IMR-90 (cell line): ENCODE measurements around the gene RAP1GAP2. TPM values are rescaled to one million over a fixed set of nuclear protein-coding genes. Genes with fewer than 3 reads are reported as not detected.

ENCODE experiments used
- ATAC-seq: fragments of 200-7000 bp; cut with Tn5 transposase; 2 replicates; pipeline ENCODE4 v1.9.1; 2020; ENCODE audit warnings: low read depth, mild to moderate bottlenecking, moderate library complexity
- BruUV-seq: library from RNA; stranded (reverse); fragments of 400-500 nt; replicated peaks from 2 replicates; lab custom pipeline; 2021; lab: Mats Ljungman, UMichigan
- CTCF ChIA-PET: fragments of 300-600 bp; formaldehyde crosslinking; extraction: SDS; loops from one replicate; lab custom pipeline; 2021; ENCODE audit warnings: antibody characterized with exemption; lab: Yijun Ruan, JAX
- POLR2A ChIA-PET: fragments of 300-600 bp; sonication (Branson Sonifier 250); formaldehyde crosslinking; loops from one replicate; lab custom pipeline; 2022; ENCODE audit warnings: antibody characterized with exemption; ENCODE audit not compliant: unreplicated experiment; lab: Charles Lee
- DNase-seq: peaks from one replicate; pipeline ENCODE4 v3.0.0; 2013
- H2AFZ ChIP-seq: replicated peaks from 2 replicates; pipeline ENCODE3; 2013; ENCODE audit warnings: low read length, mild to moderate bottlenecking; ENCODE audit not compliant: poor library complexity
- H2AK5ac ChIP-seq: 2 replicates; pipeline ENCODE4 v1.6.1; 2013; ENCODE audit warnings: low read depth, low read length, inconsistent platforms
- H2AK9ac ChIP-seq: replicated peaks from 2 replicates; pipeline ENCODE3; 2013; ENCODE audit warnings: mild to moderate bottlenecking, low read depth, low read length, moderate library complexity; ENCODE audit not compliant: poor library complexity
- H2BK120ac ChIP-seq: 2 replicates; pipeline ENCODE4 v1.6.1; 2013; ENCODE audit warnings: low read depth, low read length, inconsistent platforms
- H2BK15ac ChIP-seq: 3 replicates; pipeline ENCODE4 v1.6.1; 2013; ENCODE audit warnings: low read depth, low read length, inconsistent platforms
- H2BK20ac ChIP-seq: 2 replicates; pipeline ENCODE4 v1.6.1; 2013; ENCODE audit warnings: low read depth, mild to moderate bottlenecking, inconsistent platforms, low read length, moderate library complexity
- H2BK5ac ChIP-seq: 2 replicates; pipeline ENCODE4 v1.6.1; 2013; ENCODE audit warnings: mild to moderate bottlenecking, low read depth, low read length, inconsistent platforms; ENCODE audit not compliant: poor library complexity, severe bottlenecking
- H3K14ac ChIP-seq: replicated peaks from 2 replicates; pipeline ENCODE4 v1.6.1; 2013; ENCODE audit warnings: low read depth, low read length, inconsistent platforms
- H3K18ac ChIP-seq: 2 replicates; pipeline ENCODE4 v1.6.1; 2013; ENCODE audit warnings: low read depth, low read length, control low read depth
- H3K23ac ChIP-seq: 2 replicates; pipeline ENCODE4 v1.6.1; 2013; ENCODE audit warnings: low read depth, low read length, inconsistent platforms
- H3K27ac ChIP-seq: 2 replicates; pipeline ENCODE4 v1.5.1; 2013; ENCODE audit warnings: mild to moderate bottlenecking, control low read depth, low read length; ENCODE audit not compliant: insufficient read depth
- H3K27me3 ChIP-seq: 2 replicates; pipeline ENCODE4 v1.6.1; 2013; ENCODE audit warnings: low read length; ENCODE audit not compliant: control insufficient read depth, insufficient read depth
- H3K36me3 ChIP-seq: 2 replicates; pipeline ENCODE4 v1.6.1; 2013; ENCODE audit warnings: low read length, mixed read lengths; ENCODE audit not compliant: control insufficient read depth, insufficient read depth
- H3K4ac ChIP-seq: 2 replicates; pipeline ENCODE4 v1.6.1; 2013; ENCODE audit warnings: low read depth, low read length, inconsistent platforms
- H3K4me1 ChIP-seq: 2 replicates; pipeline ENCODE4 v1.6.1; 2013; ENCODE audit warnings: low read length, mixed read lengths; ENCODE audit not compliant: control insufficient read depth, insufficient read depth
- H3K4me2 ChIP-seq: 2 replicates; pipeline ENCODE4 v1.6.1; 2013; ENCODE audit warnings: low read depth, mild to moderate bottlenecking, control low read depth, low read length, moderate library complexity
- H3K4me3 ChIP-seq: 2 replicates; pipeline ENCODE4 v1.5.1; 2013; ENCODE audit warnings: low read depth, mild to moderate bottlenecking, control low read depth, low read length, moderate library complexity; ENCODE audit not compliant: insufficient read depth
- H3K56ac ChIP-seq: 2 replicates; pipeline ENCODE4 v1.6.1; 2013; ENCODE audit warnings: low read length, inconsistent platforms; ENCODE audit not compliant: insufficient read depth; ENCODE audit errors: extremely low read depth
- H3K79me1 ChIP-seq, 2 experiments: 2 replicates each; pipeline ENCODE4 v1.6.1; 2013; ENCODE audit warnings: low read length in 2 of 2, inconsistent platforms in 1 of 2, low read depth in 1 of 2
- H3K9ac ChIP-seq: 2 replicates; pipeline ENCODE4 v1.6.1; 2013; ENCODE audit warnings: low read depth, low read length, control low read depth
- H3K9me1 ChIP-seq: 2 replicates; pipeline ENCODE4 v1.6.1; 2013; ENCODE audit warnings: low read length, inconsistent platforms; ENCODE audit not compliant: insufficient read depth
- H3K9me3 ChIP-seq: 2 replicates; pipeline ENCODE4 v1.6.1; 2013; ENCODE audit warnings: low read length; ENCODE audit not compliant: control insufficient read depth, insufficient read depth
- H4K20me1 ChIP-seq: 2 replicates; pipeline ENCODE4 v1.6.1; 2013; ENCODE audit warnings: low read length, inconsistent platforms; ENCODE audit not compliant: insufficient read depth
- H4K5ac ChIP-seq: 2 replicates; pipeline ENCODE4 v1.6.1; 2013; ENCODE audit warnings: mild to moderate bottlenecking, low read depth, low read length, control low read depth
- H4K8ac ChIP-seq, 2 experiments: 2 replicates each; pipeline ENCODE4 v1.6.1; 2013; ENCODE audit warnings: low read depth in 2 of 2, low read length in 2 of 2, control low read depth in 1 of 2, inconsistent platforms in 1 of 2
- H4K91ac ChIP-seq: 2 replicates; pipeline ENCODE4 v1.6.1; 2013; ENCODE audit warnings: low read depth, low read length, inconsistent platforms; ENCODE audit not compliant: insufficient read depth
- FOS ChIP-seq: fragments of 150-350 bp; IDR thresholded peaks from 2 replicates; pipeline ENCODE4 v1.6.1; 2016; ENCODE audit warnings: low read depth, low read length
- NFE2L2 ChIP-seq: fragments of 150-350 bp; IDR thresholded peaks from 2 replicates; pipeline ENCODE4 v1.6.1; 2016; ENCODE audit warnings: low read depth, mild to moderate bottlenecking, low read length
- POLR2A ChIP-seq: IDR thresholded peaks from 2 replicates; pipeline ENCODE4 v1.6.1; 2012; ENCODE audit warnings: mild to moderate bottlenecking, low read depth, low read length
- RCOR1 ChIP-seq: IDR thresholded peaks from 2 replicates; pipeline ENCODE4 v1.6.1; 2012; ENCODE audit warnings: mild to moderate bottlenecking, low read length, improper control_type of control experiment; ENCODE audit not compliant: insufficient replicate concordance
- WGBS, 2 experiments: methylation state at CpG; one replicate each; pipeline versions ENCODE4 v1.1.5 to v1.1.7; 2013; ENCODE audit warnings: missing lambda C conversion rate in 2 of 2; ENCODE audit not compliant: insufficient read length in 1 of 2; ENCODE audit errors: extremely low coverage in 2 of 2; 5-methylcytosine and 5-hydroxymethylcytosine counted together
- dilution Hi-C: fragments of 300-500 bp; cut with HindIII; formaldehyde crosslinking; loops from one replicate; pipeline ENCODE4 v1.14.3; 2018; ENCODE audit warnings: low sequenced_read_pairs; ENCODE audit not compliant: unreplicated experiment
- in situ Hi-C: fragments of 300-500 bp; cut with MboI; formaldehyde crosslinking; loops from 3 replicates; pipeline ENCODE4 v1.14.3; 2019; ENCODE audit warnings: low sequenced_read_pairs, inconsistent platforms, mixed read lengths
- intact Hi-C: fragments of 100-400 bp; cut with micrococcal nuclease; formaldehyde crosslinking; loops from 2 replicates; pipeline ENCODE4 v1.10.0; 2022
- polyA plus RNA-seq, 3 experiments: library from polyadenylated mRNA; depleted of rRNA; stranded (reverse); fragments of >200 nt; gene quantifications; 2 replicates each; pipeline ENCODE4 v1.2.3, GENCODE V29; 2012; ENCODE audit warnings: low replicate concordance in 1 of 3
- total RNA-seq: library from RNA; depleted of rRNA; stranded (reverse); fragments of >200 nt; gene quantifications from 2 replicates; pipeline ENCODE4 v1.2.3, GENCODE V29; 2012
- TF ChIP-seq, protein P1 (sequence below): fragments of 150-350 bp; IDR thresholded peaks from 2 replicates; pipeline ENCODE4 v1.6.1; 2017; ENCODE audit warnings: mild to moderate bottlenecking, antibody characterized with exemption, low read length, low read depth

The RAP1GAP2 gene
- total and polyA plus RNA-seq, 2 of the 4 experiments (the other 2 are of a cell fraction), result 5.7 to 7.5 TPM

DNA sequence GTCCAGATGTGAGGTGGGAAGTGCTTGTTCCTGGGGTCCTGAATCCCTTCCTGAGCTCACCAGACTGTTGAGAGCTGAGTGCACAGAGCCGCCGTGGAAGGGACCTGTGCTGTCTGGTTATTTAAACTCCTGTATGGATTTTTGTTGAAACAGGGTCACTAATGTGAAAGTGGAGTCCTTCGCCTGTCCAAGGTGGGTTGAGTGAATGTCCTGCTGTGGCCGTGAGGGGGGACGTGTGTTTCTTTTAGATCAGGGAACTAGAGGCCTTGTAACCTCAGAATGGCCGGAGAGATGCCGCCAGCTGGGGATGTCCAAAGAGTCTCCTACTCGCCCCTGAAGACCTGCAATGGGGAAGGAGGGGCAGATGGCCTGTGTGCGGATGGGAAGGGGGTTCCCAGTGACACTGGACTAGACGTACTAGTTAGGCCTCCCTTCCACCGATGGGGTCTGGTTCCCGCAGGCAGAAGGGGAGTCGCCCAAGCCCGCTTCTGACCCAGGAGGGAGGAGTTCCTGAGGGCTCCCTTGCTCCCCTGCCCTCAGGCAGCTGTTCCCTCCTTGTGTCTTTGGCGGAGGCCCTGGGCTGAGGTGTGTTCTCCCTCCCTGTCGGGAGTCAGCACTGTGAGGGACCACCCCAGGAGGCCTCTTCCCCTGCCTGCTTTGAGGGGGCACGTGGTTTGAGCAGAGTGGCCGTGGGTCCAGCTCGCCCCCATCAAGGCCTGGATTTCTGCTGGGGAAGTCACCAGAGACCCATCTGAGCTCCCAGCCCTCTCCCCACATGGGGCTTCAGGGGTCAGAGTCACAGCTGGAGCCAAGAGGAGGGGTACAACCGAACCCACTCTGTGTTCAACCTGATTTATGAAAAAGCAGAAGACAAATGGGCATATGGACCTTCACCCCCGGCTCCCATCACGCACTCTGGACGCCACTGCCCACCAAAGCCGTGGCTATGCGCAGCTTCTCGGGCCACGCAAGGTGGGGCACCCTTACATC lies 236.3 kb downstream of the RAP1GAP2 start (continued):
- no peak for TF ChIP-seq FOS

DNA sequence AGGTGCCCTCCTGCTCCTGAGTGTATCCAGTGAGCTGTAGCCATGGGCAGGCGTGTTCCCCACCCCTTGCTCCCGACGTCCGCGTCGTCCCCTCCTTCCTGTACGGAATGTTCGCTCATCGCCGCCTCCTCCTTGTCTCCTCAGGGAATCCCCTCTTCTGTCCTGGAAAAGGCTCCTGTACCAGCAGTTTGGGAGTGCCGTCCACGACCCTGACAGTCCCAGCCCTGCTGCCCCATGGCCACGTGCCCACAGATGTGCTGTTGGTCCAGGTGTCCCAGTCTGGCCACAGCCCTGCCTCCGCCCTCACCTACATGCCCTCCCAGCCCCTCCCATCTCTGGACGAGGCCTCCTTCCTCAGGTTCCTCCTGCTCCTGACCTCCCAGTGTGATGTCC lies 237.0 kb downstream of the RAP1GAP2 start:
- no peak overlapping the region for H4K8ac ChIP-seq
- no peaks in the 10 kb centered on the region for H3K27me3 ChIP-seq
- no peak overlapping the region for H3K9ac ChIP-seq
- H2BK120ac ChIP-seq, result no peak overlapping the region
- no peaks in the 10 kb centered on the region for H3K9me3 ChIP-seq
- 72% methylated on average over 11 of the region's 15 CpGs; no CpG with 5 or more reads in 1 of the 2 experiments for WGBS, 2 experiments
- H2AK9ac ChIP-seq, result no peak overlapping the region
- H4K20me1 ChIP-seq, result no peaks in the 10 kb centered on the region
- no peak overlapping the region for H4K91ac ChIP-seq
- no peak overlapping the region for H3K23ac ChIP-seq
- H3K18ac ChIP-seq, result no peak overlapping the region
- ChIA-PET POLR2A (no interaction called here), CTCF (no interaction called here)
- no peaks in the 10 kb centered on the region for H3K36me3 ChIP-seq
- no peak overlapping the region for H2AFZ ChIP-seq
- TF ChIP-seq NFE2L2, result no peak
- no peak for TF ChIP-seq RCOR1
- no peak for TF ChIP-seq POLR2A
- TF ChIP-seq, protein P1, sequence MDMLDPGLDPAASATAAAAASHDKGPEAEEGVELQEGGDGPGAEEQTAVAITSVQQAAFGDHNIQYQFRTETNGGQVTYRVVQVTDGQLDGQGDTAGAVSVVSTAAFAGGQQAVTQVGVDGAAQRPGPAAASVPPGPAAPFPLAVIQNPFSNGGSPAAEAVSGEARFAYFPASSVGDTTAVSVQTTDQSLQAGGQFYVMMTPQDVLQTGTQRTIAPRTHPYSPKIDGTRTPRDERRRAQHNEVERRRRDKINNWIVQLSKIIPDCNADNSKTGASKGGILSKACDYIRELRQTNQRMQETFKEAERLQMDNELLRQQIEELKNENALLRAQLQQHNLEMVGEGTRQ, result no peak
- no peak overlapping the region for H3K4me3 ChIP-seq
- H2BK20ac ChIP-seq, result no peak overlapping the region
- no peak overlapping the region for H3K27ac ChIP-seq
- H3K4me1 ChIP-seq, result peaks cover 2% of the 10 kb centered on the region; the same call in 1 of the 2 replicates
- intact Hi-C loops, result no loop called here
- H4K5ac ChIP-seq, result no peak overlapping the region
- dilution Hi-C loops, result no loop called here
- H2BK5ac ChIP-seq, result no peak overlapping the region
- H3K79me1 ChIP-seq, result peaks cover 0 to 3% of the 10 kb centered on the region in 2 experiments; a peak in 1 of 4 replicates
- in situ Hi-C loops, result loop anchor here (25.0 kb wide), 1 partner anchor 779 kb away; the partner anchor contains the start of gene ITGAE
- no peak overlapping the region for H3K4me2 ChIP-seq
- H3K9me1 ChIP-seq, result peaks cover 4% of the 10 kb centered on the region
- no peak overlapping the region for H2AK5ac ChIP-seq
- no TSS peak for BruUV-seq
- ATAC-seq (no peak), DNase-seq (no peak)
- no peak overlapping the region for H3K56ac ChIP-seq
- no peak overlapping the region for H3K4ac ChIP-seq
- no peak overlapping the region for H3K14ac ChIP-seq
- no peak overlapping the region for H2BK15ac ChIP-seq
